ENCODE results near the gene NKD1. TPM values are rescaled to one million over a fixed set of nuclear protein-coding genes. Genes with fewer than 3 reads are reported as not detected.
A peak's percentile ranks its signal among the peaks of the same experiment; 100 is the strongest.

The NKD1 gene
- total and polyA plus RNA-seq, 2 of the 8 experiments (the other 6 are each of a cell fraction or from before 2014, with no cell fraction given) = 0.70 to 4.5 TPM

GRCh38 chr16:50679266-50679665, 131.1 kb downstream of the NKD1 start:
- H3K79me1 ChIP-seq (ENCODE audit: low read depth, low read length) = no peaks in the 10 kb centered on the region
- no peak overlapping the region for H2BK12ac ChIP-seq (ENCODE audit: low read depth, low read length)
- H4K91ac ChIP-seq (replicated peaks; ENCODE audit: insufficient read length, low read length) = no peak overlapping the region
- no peaks in the 10 kb centered on the region for H3K4me1 ChIP-seq (replicated peaks in 1 of 4; ENCODE audit: control insufficient read depth in 3 of 4, insufficient read depth in 4 of 4, low read length in 3 of 4)
- no peak overlapping the region for H2BK15ac ChIP-seq (ENCODE audit: low read length)
- no peak overlapping the region for H3K56ac ChIP-seq (replicated peaks; ENCODE audit: insufficient read length, low read depth, low read length)
- POLR2A ChIA-PET (ENCODE audit: partially characterized antibody) = interaction anchor here (1.2 kb wide), 1 partner anchor 14 kb away, joined by 3 read pairs; no protein-coding TSS in a partner anchor
- H3K4me2 ChIP-seq (ENCODE audit: insufficient read depth in 1 of 2, low read depth in 2 of 2, low read length in 2 of 2) = no peak overlapping the region
- no peak overlapping the region for H3K14ac ChIP-seq (ENCODE audit: insufficient read length)
- H3K4me3 ChIP-seq (ENCODE audit: extremely low read depth in 1 of 4, insufficient read depth in 2 of 4, low read depth in 3 of 4, low read length in 4 of 4) = no peak overlapping the region
- H3K4ac ChIP-seq (replicated peaks; ENCODE audit: insufficient read length, low read depth, low read length) = no peak overlapping the region
- H2BK5ac ChIP-seq (ENCODE audit: low read depth, low read length) = no peak overlapping the region
- no peak overlapping the region for H3K27ac ChIP-seq (ENCODE audit: low read depth, low read length)
- CTCF ChIA-PET (ENCODE audit: partially characterized antibody) = interaction anchor here (0.8 to 21.1 kb wide), 10 partner anchors 7 to 169 kb away, joined by 3 to 279 read pairs (median 6); no protein-coding TSS in a partner anchor
- TF ChIP-seq FOSL1 (IDR thresholded peaks at IDR 0.05; ENCODE audit: insufficient read depth, low read depth, low read length) (no peak), SUZ12 (IDR thresholded peaks at IDR 0.05; ENCODE audit: low read length) (no peak), CHD1 (IDR thresholded peaks at IDR 0.05; ENCODE audit: low read depth, low read length) (no peak), SAP30 (IDR thresholded peaks at IDR 0.05; ENCODE audit: insufficient read depth, insufficient replicate concordance, low read length) (no peak), CBX8 (IDR thresholded peaks at IDR 0.05; ENCODE audit: borderline replicate concordance, low read depth, low read length) (no peak), HDAC2 (IDR thresholded peaks at IDR 0.05; ENCODE audit: borderline replicate concordance in 1 of 2, low read depth in 2 of 2, low read length in 2 of 2) (no peak), SIN3A (conservative IDR thresholded peaks at IDR 0.05 in 1 of 2, IDR thresholded peaks at IDR 0.05 in 1 of 2; ENCODE audit: low read depth in 1 of 2, low read length in 2 of 2) (no peak), KDM1A (IDR thresholded peaks at IDR 0.05; ENCODE audit: borderline replicate concordance, low read length) (no peak), RBBP5 (IDR thresholded peaks at IDR 0.05; ENCODE audit: borderline replicate concordance, low read depth, low read length) (no peak), E2F6 (IDR thresholded peaks at IDR 0.05) (no peak), EZH2 (IDR thresholded peaks at IDR 0.05; ENCODE audit: low read depth, low read length, severe bottlenecking) (no peak)
- H3K9ac ChIP-seq (replicated peaks in 1 of 4; ENCODE audit: extremely low read depth in 1 of 4, low read depth in 3 of 4, low read length in 3 of 4) = no peak overlapping the region
- H4K20me1 ChIP-seq (replicated peaks in 1 of 2; ENCODE audit: control insufficient read depth in 1 of 2, insufficient read depth in 2 of 2, low read length in 2 of 2) = no peaks in the 10 kb centered on the region
- WGBS, 2 experiments (ENCODE audit: extremely low coverage in 1 of 2, insufficient coverage in 1 of 2, insufficient read length in 1 of 2, insufficient replicate concordance in 2 of 2, low coverage in 1 of 2, low lambda C conversion rate in 2 of 2, missing lambda C conversion rate in 1 of 2) = 87% methylated on average over 14 of the region's 14 CpGs; no CpG with 5 or more reads in 1 of the 2 experiments
- no peak for FAIRE-seq
- no peaks in the 10 kb centered on the region for H3K79me2 ChIP-seq (ENCODE audit: control insufficient read depth in 1 of 2, insufficient read depth in 2 of 2, low read length in 2 of 2)
- H2AFZ ChIP-seq (ENCODE audit: low read length) = no peak overlapping the region
- DNase-seq (ENCODE audit: low read depth in 1 of 2, low spot score in 2 of 2) = no peak
- no peak overlapping the region for H2BK120ac ChIP-seq (replicated peaks; ENCODE audit: low read depth, low read length)
- H3K23me2 ChIP-seq (ENCODE audit: low read depth, low read length) = no peaks in the 10 kb centered on the region
- no peaks in the 10 kb centered on the region for H3K36me3 ChIP-seq (ENCODE audit: control insufficient read depth in 2 of 4, insufficient read depth in 4 of 4, low read length in 3 of 4)
- no peaks in the 10 kb centered on the region for H3K9me3 ChIP-seq (ENCODE audit: insufficient read depth in 2 of 2, low read depth in 1 of 2, low read length in 1 of 2)
- no peaks in the 10 kb centered on the region for H3K27me3 ChIP-seq (replicated peaks in 1 of 4; ENCODE audit: control insufficient read depth in 3 of 4, extremely low read depth in 1 of 4, insufficient read depth in 3 of 4, low read length in 3 of 4)
- no peak overlapping the region for H2AK5ac ChIP-seq (ENCODE audit: low read depth, low read length)
- H3K23ac ChIP-seq (ENCODE audit: insufficient read length) = no peak overlapping the region
- no peak overlapping the region for H3K18ac ChIP-seq (ENCODE audit: extremely low read depth, low read length)
- H2BK20ac ChIP-seq (ENCODE audit: low read length) = no peak overlapping the region
- H4K8ac ChIP-seq (ENCODE audit: extremely low read depth, insufficient read depth, low read length) = peak overlapping the region; percentile 36; the same call in 1 of the 2 replicates
- no peak overlapping the region for H4K5ac ChIP-seq (ENCODE audit: insufficient read length, low read depth, low read length)

Data from H1 (cell line).